Natural killer cell (primary cell): ENCODE results near the gene RPAIN. TPM values are rescaled to one million over a fixed set of nuclear protein-coding genes. Genes with fewer than 3 reads are reported as not detected.

Source experiments
- ATAC-seq, 3 donors: fragments of 150-1000 bp in 2 of 3; fragments of 200-7000 bp in 1 of 3; cut with Tn5 transposase; 1 replicate in 1 of 3; 2 replicates in 2 of 3; pipeline ENCODE4 v1.10.0; 2021; ENCODE audit warnings: mild to moderate bottlenecking in 2 of 3, moderate library complexity in 2 of 3
- DNase-seq, 2 donors: peaks; one replicate each; pipeline versions ENCODE4 v3.0.0 to v3.0.0-alpha.2; 2013 to 2021; ENCODE audit warnings: mixed read lengths in 1 of 2
- H3K27ac ChIP-seq: one replicate; pipeline ENCODE4 v1.5.1; 2013; ENCODE audit warnings: mild to moderate bottlenecking, low read length
- H3K27me3 ChIP-seq: one replicate; pipeline ENCODE4 v1.6.1; 2013; ENCODE audit warnings: low read length; ENCODE audit not compliant: control insufficient read depth, insufficient read depth
- H3K36me3 ChIP-seq: one replicate; pipeline ENCODE4 v1.6.1; 2013; ENCODE audit warnings: low read length; ENCODE audit not compliant: control insufficient read depth, insufficient read depth
- H3K4me1 ChIP-seq: one replicate; pipeline ENCODE4 v1.6.1; 2013; ENCODE audit warnings: low read length; ENCODE audit not compliant: control insufficient read depth, insufficient read depth
- H3K4me3 ChIP-seq: one replicate; pipeline ENCODE4 v1.5.1; 2013; ENCODE audit warnings: low read length
- H3K9me3 ChIP-seq: one replicate; pipeline ENCODE4 v1.6.1; 2013; ENCODE audit warnings: low read length; ENCODE audit not compliant: control insufficient read depth, insufficient read depth
- H3K27ac Mint-ChIP-seq, 2 donors: one replicate each; pipeline ENCODE4 v1.8.0; 2022; ENCODE audit warnings: mild to moderate bottlenecking in 2 of 2, mixed read lengths in 2 of 2, moderate library complexity in 1 of 2
- H3K27me3 Mint-ChIP-seq, 2 donors: one replicate each; pipeline ENCODE4 v1.8.0; 2022; ENCODE audit warnings: low read depth in 2 of 2, mixed read lengths in 2 of 2
- H3K36me3 Mint-ChIP-seq: one replicate; pipeline ENCODE4 v1.8.0; 2022; ENCODE audit warnings: mixed read lengths
- H3K4me1 Mint-ChIP-seq, 2 donors: one replicate each; pipeline ENCODE4 v1.8.0; 2022; ENCODE audit warnings: mixed read lengths in 2 of 2
- H3K4me3 Mint-ChIP-seq: one replicate; pipeline ENCODE4 v1.8.0; 2022; ENCODE audit warnings: mild to moderate bottlenecking, moderate library complexity, mixed read lengths
- H3K9me3 Mint-ChIP-seq, 2 donors: one replicate each; pipeline ENCODE4 v1.8.0; 2022; ENCODE audit warnings: mixed read lengths in 2 of 2
- WGBS: methylation state at CpG from one replicate; pipeline ENCODE4 v1.1.7; 2013; ENCODE audit warnings: missing lambda C conversion rate; ENCODE audit not compliant: insufficient coverage; 5-methylcytosine and 5-hydroxymethylcytosine counted together
- intact Hi-C: fragments of 100-400 bp; cut with micrococcal nuclease; formaldehyde crosslinking; loops from one replicate; pipeline ENCODE4 v1.14.2; 2022
- total RNA-seq, 4 donors: library from RNA; stranded (reverse); fragments of 120-200 nt in 1 of 4; gene quantifications; one replicate each; pipeline versions ENCODE4 v1.2.3 to v1.2.4, GENCODE V29; 2013 to 2022
- TF ChIP-seq, protein P1 (sequence below): fragments of 200-600 bp; IDR thresholded peaks from one replicate; pipeline ENCODE4 v1.8.0; 2022; ENCODE audit warnings: antibody characterized with exemption

RPAIN gene
- total RNA-seq, 3 donors from 2014 or later (not counting 1 experiment from before 2014, with no cell fraction given) = 61.8 to 87.7 (median 74.4) TPM

DNA sequence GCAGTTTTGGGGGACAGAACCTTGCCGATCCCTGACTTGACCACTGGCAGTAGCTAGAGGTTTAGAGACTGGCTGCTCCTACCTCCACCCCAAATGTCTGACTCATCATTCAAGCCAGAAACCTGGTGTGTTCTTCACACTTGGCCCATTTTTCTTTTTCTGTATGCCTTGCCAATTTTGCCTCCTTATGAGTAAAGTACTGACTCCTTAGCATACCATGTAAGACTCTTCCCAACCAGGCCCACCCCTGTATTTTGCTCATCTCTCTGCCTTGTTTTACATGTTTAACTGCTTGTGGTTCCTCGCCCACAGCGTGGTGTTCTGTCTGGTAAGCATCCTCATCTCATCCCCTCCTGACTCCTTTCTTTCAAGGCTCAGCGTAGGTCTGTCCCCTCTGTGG, 38.4 kb upstream of the RPAIN start:
- intact Hi-C loops = no loop called here
- H3K27ac Mint-ChIP-seq = peak overlapping the region; percentile 36 to 49
- peaks cover 6 to 10% of the 10 kb centered on the region in 2 donors for H3K4me1 Mint-ChIP-seq
- TF ChIP-seq, protein P1, sequence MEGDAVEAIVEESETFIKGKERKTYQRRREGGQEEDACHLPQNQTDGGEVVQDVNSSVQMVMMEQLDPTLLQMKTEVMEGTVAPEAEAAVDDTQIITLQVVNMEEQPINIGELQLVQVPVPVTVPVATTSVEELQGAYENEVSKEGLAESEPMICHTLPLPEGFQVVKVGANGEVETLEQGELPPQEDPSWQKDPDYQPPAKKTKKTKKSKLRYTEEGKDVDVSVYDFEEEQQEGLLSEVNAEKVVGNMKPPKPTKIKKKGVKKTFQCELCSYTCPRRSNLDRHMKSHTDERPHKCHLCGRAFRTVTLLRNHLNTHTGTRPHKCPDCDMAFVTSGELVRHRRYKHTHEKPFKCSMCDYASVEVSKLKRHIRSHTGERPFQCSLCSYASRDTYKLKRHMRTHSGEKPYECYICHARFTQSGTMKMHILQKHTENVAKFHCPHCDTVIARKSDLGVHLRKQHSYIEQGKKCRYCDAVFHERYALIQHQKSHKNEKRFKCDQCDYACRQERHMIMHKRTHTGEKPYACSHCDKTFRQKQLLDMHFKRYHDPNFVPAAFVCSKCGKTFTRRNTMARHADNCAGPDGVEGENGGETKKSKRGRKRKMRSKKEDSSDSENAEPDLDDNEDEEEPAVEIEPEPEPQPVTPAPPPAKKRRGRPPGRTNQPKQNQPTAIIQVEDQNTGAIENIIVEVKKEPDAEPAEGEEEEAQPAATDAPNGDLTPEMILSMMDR = no peak
- Histone ChIP-seq H3K9me3 (no peaks in the 10 kb centered on the region), H3K4me1 (no peaks in the 10 kb centered on the region), H3K36me3 (peaks cover 85% of the 10 kb centered on the region), H3K4me3 (no peak overlapping the region), H3K27me3 (no peaks in the 10 kb centered on the region), H3K27ac (no peak overlapping the region)
- peak in 1 of 3 donors; percentile 23 for ATAC-seq
- WGBS = 97% methylated on average over 4 of the region's 4 CpGs
- H3K27me3 Mint-ChIP-seq = no peaks in the 10 kb centered on the region
- peaks cover 38% of the 10 kb centered on the region for H3K36me3 Mint-ChIP-seq
- DNase-seq = no peak
- H3K4me3 Mint-ChIP-seq = no peak overlapping the region
- H3K9me3 Mint-ChIP-seq = no peaks in the 10 kb centered on the region

DNA sequence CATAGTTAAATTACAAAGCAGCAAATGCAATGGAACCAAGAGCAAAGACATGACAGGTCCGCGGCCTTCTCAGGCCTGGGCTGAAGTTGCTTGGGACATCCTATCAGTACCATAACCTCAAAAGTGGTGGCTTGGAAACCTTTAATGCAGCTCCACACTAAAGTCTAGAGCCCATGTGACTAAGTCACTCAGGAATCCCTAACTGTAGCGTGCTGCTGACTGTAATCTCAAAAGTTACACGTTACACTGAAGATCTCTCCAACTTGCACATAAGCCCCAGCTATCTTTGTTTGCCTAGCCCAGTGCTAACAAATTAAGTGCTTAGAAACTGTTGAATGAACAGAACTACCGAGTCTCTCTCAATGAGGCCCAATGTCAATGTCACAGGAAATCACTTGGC, 28.3 kb upstream of the RPAIN start:
- H3K27me3 ChIP-seq = no peaks in the 10 kb centered on the region
- H3K4me3 ChIP-seq = no peak overlapping the region
- intact Hi-C loops = no loop called here
- Mint-ChIP-seq H3K27ac (peak overlapping the region in 1 of 2 donors; percentile 4), H3K9me3 (no peaks in the 10 kb centered on the region), H3K36me3 (peaks cover 29% of the 10 kb centered on the region), H3K27me3 (no peaks in the 10 kb centered on the region), H3K4me3 (no peak overlapping the region), H3K4me1 (peaks cover 9 to 10% of the 10 kb centered on the region in 2 donors)
- WGBS = 99% methylated on average over 5 of the region's 5 CpGs
- no peaks in the 10 kb centered on the region for H3K4me1 ChIP-seq
- H3K27ac ChIP-seq = no peak overlapping the region
- DNase-seq (no peak), ATAC-seq (no peak)
- no peaks in the 10 kb centered on the region for H3K9me3 ChIP-seq
- peaks cover 80% of the 10 kb centered on the region for H3K36me3 ChIP-seq
- TF ChIP-seq, protein P1 = no peak

DNA sequence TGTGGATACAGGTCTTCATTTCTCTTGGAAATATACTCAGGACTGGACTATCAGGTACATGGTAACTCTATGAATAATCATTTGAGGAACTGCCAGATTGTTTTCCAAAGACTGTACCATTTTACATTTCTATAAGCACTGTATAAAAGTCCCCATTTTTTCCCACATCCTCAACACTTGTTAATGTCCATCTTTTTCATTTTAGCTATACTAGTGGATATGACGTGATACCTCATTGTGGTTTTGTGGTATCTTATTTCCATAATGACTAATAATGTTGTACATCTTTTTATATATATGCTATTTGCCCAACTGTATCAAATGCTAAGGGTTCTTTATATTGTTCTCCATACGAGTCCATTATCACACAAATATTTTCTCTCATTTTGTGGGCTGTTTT, 23.4 kb upstream of the RPAIN start:
- H3K4me3 Mint-ChIP-seq = no peak overlapping the region
- no CpG with 5 or more reads among the region's 2 CpGs for WGBS
- DNase-seq (no peak), ATAC-seq (no peak)
- no peak overlapping the region for H3K27ac Mint-ChIP-seq
- TF ChIP-seq, protein P1 = no peak
- Histone ChIP-seq H3K4me1 (no peaks in the 10 kb centered on the region), H3K4me3 (no peak overlapping the region), H3K27me3 (no peaks in the 10 kb centered on the region), H3K27ac (no peak overlapping the region), H3K9me3 (no peaks in the 10 kb centered on the region), H3K36me3 (peaks cover 75% of the 10 kb centered on the region)
- peaks cover 13% of the 10 kb centered on the region for H3K36me3 Mint-ChIP-seq
- no peaks in the 10 kb centered on the region for H3K27me3 Mint-ChIP-seq
- no peaks in the 10 kb centered on the region for H3K9me3 Mint-ChIP-seq
- intact Hi-C loops = no loop called here
- H3K4me1 Mint-ChIP-seq = no peaks in the 10 kb centered on the region

DNA sequence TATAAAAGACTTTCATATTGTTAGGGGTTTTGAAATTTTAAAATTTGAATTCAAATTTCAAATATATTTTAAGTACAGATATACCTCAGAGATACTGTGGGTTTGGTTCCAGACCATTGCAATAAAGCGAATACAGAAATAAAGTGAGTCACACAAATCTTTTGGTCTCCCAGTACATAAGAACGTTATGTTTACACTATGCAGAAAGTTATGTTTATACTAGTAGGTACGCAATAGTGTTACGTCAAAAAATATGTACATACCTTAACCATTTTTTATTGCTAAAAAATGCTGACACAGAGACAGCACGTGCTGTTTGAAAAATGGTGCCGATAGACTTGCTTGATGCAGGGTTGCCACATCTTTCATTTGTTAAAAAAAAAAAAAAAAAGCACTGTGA, 20.2 kb upstream of the RPAIN start:
- intact Hi-C loops = no loop called here
- Mint-ChIP-seq H3K36me3 (no peaks in the 10 kb centered on the region), H3K4me1 (no peaks in the 10 kb centered on the region), H3K27me3 (no peaks in the 10 kb centered on the region), H3K9me3 (no peaks in the 10 kb centered on the region), H3K27ac (no peak overlapping the region), H3K4me3 (no peak overlapping the region)
- 90% methylated on average over 3 of the region's 6 CpGs for WGBS
- TF ChIP-seq, protein P1 = no peak
- H3K4me1 ChIP-seq = no peaks in the 10 kb centered on the region
- H3K36me3 ChIP-seq = peaks cover 75% of the 10 kb centered on the region
- H3K27ac ChIP-seq = no peak overlapping the region
- H3K4me3 ChIP-seq = no peak overlapping the region
- H3K9me3 ChIP-seq = no peaks in the 10 kb centered on the region
- ATAC-seq (no peak), DNase-seq (no peak)
- no peaks in the 10 kb centered on the region for H3K27me3 ChIP-seq
